PC-9 (cell line): Measurements from ENCODE around the gene PAM. TPM values are rescaled to one million over a fixed set of nuclear protein-coding genes. Genes with fewer than 3 reads are reported as not detected.

Experiments used
- BruUV-seq: library from RNA; stranded (reverse); fragments of 400-500 nt; replicated peaks from 2 replicates; lab custom pipeline; 2021; lab: Mats Ljungman, UMichigan
- CTCF ChIA-PET: fragments of 300-600 bp; sonication (Branson Sonifier 250); formaldehyde crosslinking; loops from one replicate; lab custom pipeline; 2022; ENCODE audit warnings: antibody characterized with exemption; lab: Charles Lee
- POLR2A ChIA-PET: fragments of 300-600 bp; sonication (Branson Sonifier 250); formaldehyde crosslinking; loops from one replicate; lab custom pipeline; 2022; ENCODE audit warnings: antibody characterized with exemption; ENCODE audit not compliant: unreplicated experiment; lab: Charles Lee
- DNase-seq, 2 experiments: peaks; one replicate each; pipeline versions ENCODE4 v3.0.0 to v3.0.0-alpha.2; 2015 to 2022; ENCODE audit warnings: mixed read lengths in 1 of 2
- H2AFZ ChIP-seq: fragments of 200-600 bp; sonication (generic); 2 replicates; pipeline ENCODE4 v1.8.1; 2017; ENCODE audit warnings: antibody characterized with exemption
- H3F3A ChIP-seq: fragments of 200-600 bp; sonication (generic); 2 replicates; pipeline ENCODE4 v1.8.1; 2017; ENCODE audit warnings: antibody characterized with exemption, mild to moderate bottlenecking, low read depth; ENCODE audit not compliant: insufficient read depth
- H3K27ac ChIP-seq: fragments of 200-600 bp; sonication (generic); 2 replicates; pipeline ENCODE4 v1.6.1; 2016; ENCODE audit warnings: mixed run types
- H3K27me3 ChIP-seq: fragments of 200-600 bp; sonication (generic); 2 replicates; pipeline ENCODE4 v1.6.1; 2016; ENCODE audit warnings: low read depth, mixed run types; ENCODE audit not compliant: insufficient read depth
- H3K36me3 ChIP-seq: fragments of 200-600 bp; sonication (generic); 2 replicates; pipeline ENCODE4 v1.6.1; 2016; ENCODE audit warnings: low read depth, mixed run types
- H3K4me1 ChIP-seq: fragments of 200-600 bp; sonication (generic); replicated peaks from 2 replicates; pipeline ENCODE4 v1.6.1; 2016; ENCODE audit warnings: mixed run types; ENCODE audit not compliant: insufficient read depth
- H3K4me2 ChIP-seq: fragments of 200-600 bp; sonication (generic); 2 replicates; pipeline ENCODE4 v1.6.1; 2017; ENCODE audit warnings: mixed run types
- H3K4me3 ChIP-seq: fragments of 200-600 bp; sonication (generic); 2 replicates; pipeline ENCODE4 v1.6.1; 2016; ENCODE audit warnings: mixed run types
- H3K79me2 ChIP-seq: fragments of 200-600 bp; sonication (generic); 2 replicates; pipeline ENCODE4 v1.6.1; 2017; ENCODE audit warnings: low read depth, mixed run types
- H3K9me2 ChIP-seq: fragments of 200-600 bp; sonication (generic); 2 replicates; pipeline ENCODE4 v1.8.1; 2017; ENCODE audit warnings: mild to moderate bottlenecking; ENCODE audit not compliant: insufficient read depth
- H3K9me3 ChIP-seq: fragments of 200-600 bp; sonication (generic); 2 replicates; pipeline ENCODE4 v1.8.1; 2016; ENCODE audit warnings: low read depth; ENCODE audit not compliant: insufficient read depth
- H4K20me1 ChIP-seq: fragments of 200-600 bp; sonication (generic); 2 replicates; pipeline ENCODE4 v1.8.1; 2017; ENCODE audit not compliant: insufficient read depth
- CTCF ChIP-seq: fragments of 200-600 bp; sonication (generic); conservative IDR thresholded peaks from 2 replicates; pipeline ENCODE4 v1.6.1; 2017; ENCODE audit warnings: mixed run types, antibody characterized with exemption, mild to moderate bottlenecking, moderate library complexity
- EZH2 ChIP-seq: fragments of 200-600 bp; sonication (generic); IDR thresholded peaks from 2 replicates; pipeline ENCODE4 v1.8.0; 2017; ENCODE audit warnings: antibody characterized with exemption, low read depth
- intact Hi-C: fragments of 100-400 bp; cut with micrococcal nuclease; formaldehyde crosslinking; loops from one replicate; pipeline ENCODE4 v1.10.0; 2022; ENCODE audit not compliant: unreplicated experiment
- total RNA-seq: library from RNA; stranded (reverse); gene quantifications from 2 replicates; pipeline ENCODE4 v1.2.3, GENCODE V29; 2021

The PAM gene
- total RNA-seq, 1 experiment from 2014 or later, result 88.4 TPM

DNA sequence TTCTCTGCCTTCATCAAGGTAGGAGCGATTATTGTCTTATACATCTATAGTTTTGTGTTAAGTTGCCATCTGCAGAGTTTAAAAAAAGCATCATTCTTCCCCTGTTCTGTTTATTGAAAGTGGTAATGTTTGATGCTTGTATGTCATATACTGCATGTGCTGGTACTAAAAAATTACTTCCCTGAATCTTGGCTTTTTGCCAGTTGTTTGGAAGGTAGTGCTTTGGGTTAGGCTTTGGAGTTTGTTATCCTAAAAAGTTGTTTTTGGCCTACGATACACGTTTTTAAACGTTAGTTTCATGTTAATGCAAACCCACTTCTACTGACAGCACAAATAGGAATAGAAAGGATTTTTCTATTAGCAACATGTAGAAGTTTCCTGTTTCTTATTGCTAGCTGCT lies 206.6 kb downstream of the PAM start:
- H4K20me1 ChIP-seq, result no peaks in the 10 kb centered on the region; the same call in 1 of the 2 replicates
- BruUV-seq, result no TSS peak
- no peak overlapping the region for H2AFZ ChIP-seq
- H3K4me3 ChIP-seq, result no peak overlapping the region
- H3K4me2 ChIP-seq, result no peak overlapping the region
- H3K4me1 ChIP-seq, result peaks cover 18% of the 10 kb centered on the region
- no peaks in the 10 kb centered on the region for H3K36me3 ChIP-seq
- no peaks in the 10 kb centered on the region for H3K27me3 ChIP-seq
- intact Hi-C loops, result no loop called here
- ChIA-PET CTCF (no interaction called here), POLR2A (interaction anchor here (0.6 kb wide), 2 partner anchors 32 to 355 kb away, joined by 6 to 7 read pairs; no protein-coding TSS in a partner anchor)
- TF ChIP-seq EZH2 (no peak), CTCF (no peak)
- 0 out of 2 replicates have a peak, but pooled peaks cover 3% of the 10 kb centered on the region for H3F3A ChIP-seq
- H3K79me2 ChIP-seq, result no peaks in the 10 kb centered on the region
- DNase-seq, result no peak
- H3K9me2 ChIP-seq, result no peaks in the 10 kb centered on the region; the same call in 1 of the 2 replicates
- no peaks in the 10 kb centered on the region for H3K9me3 ChIP-seq
- H3K27ac ChIP-seq, result no peak overlapping the region

- no peak for TF ChIP-seq EZH2
- TF ChIP-seq CTCF, result no peak
- no peak overlapping the region for H3K4me2 ChIP-seq
- no peaks in the 10 kb centered on the region for H3K27me3 ChIP-seq
- H3K9me3 ChIP-seq, result no peaks in the 10 kb centered on the region
- BruUV-seq, result no TSS peak
- intact Hi-C loops, result no loop called here
- H3F3A ChIP-seq, result no peaks in the 10 kb centered on the region
- no peaks in the 10 kb centered on the region for H4K20me1 ChIP-seq
- ChIA-PET CTCF (no interaction called here), POLR2A (no interaction called here)
- H3K4me3 ChIP-seq, result no peak overlapping the region
- H3K79me2 ChIP-seq, result no peaks in the 10 kb centered on the region
- no peaks in the 10 kb centered on the region for H3K4me1 ChIP-seq
- H3K9me2 ChIP-seq, result no peaks in the 10 kb centered on the region; the same call in 1 of the 2 replicates
- no peak overlapping the region for H2AFZ ChIP-seq
- no peak overlapping the region for H3K27ac ChIP-seq
- H3K36me3 ChIP-seq, result no peaks in the 10 kb centered on the region
- no peak for DNase-seq
These were observed 210.5 kb downstream of the PAM start for GRCh38 chr5:102965653-102966052.

GRCh38 chr5:102969641-102970040 lies 214.5 kb downstream of the PAM start:
- H4K20me1 ChIP-seq, result no peaks in the 10 kb centered on the region
- intact Hi-C loops, result loop anchor here (5.0 to 10.0 kb wide), 2 partner anchors 185 to 287 kb away; no protein-coding TSS in a partner anchor

More at GRCh38 chr5:102969641-102970040, 214.5 kb downstream of the PAM start:
- no TSS peak for BruUV-seq
- no peak for DNase-seq
- TF ChIP-seq CTCF, result no peak
- TF ChIP-seq EZH2, result no peak
- Histone ChIP-seq H3K79me2 (no peaks in the 10 kb centered on the region), H3K27me3 (no peaks in the 10 kb centered on the region), H3K27ac (no peak overlapping the region), H3K4me3 (no peak overlapping the region), H3K9me2 (no peaks in the 10 kb centered on the region), H2AFZ (no peak overlapping the region), H3F3A (0 out of 2 replicates have a peak, but pooled peaks cover 3% of the 10 kb centered on the region), H3K4me2 (no peak overlapping the region), H3K36me3 (no peaks in the 10 kb centered on the region), H3K4me1 (no peaks in the 10 kb centered on the region), H3K9me3 (no peaks in the 10 kb centered on the region)
- CTCF ChIA-PET, result no interaction called here
- POLR2A ChIA-PET, result no interaction called here
